Right lobe of liver (tissue), 6 donors: Measurements from ENCODE around the gene TIMM22. TPM values are rescaled to one million over a fixed set of nuclear protein-coding genes. Genes with fewer than 3 reads are reported as not detected.
A peak's percentile ranks its signal among the peaks of the same experiment; 100 is the strongest.

ENCODE experiments used
- ATAC-seq, 4 donors: fragments of 200-7000 bp; cut with Tn5 transposase; one replicate each; pipeline ENCODE4 v1.9.1; 2020; ENCODE audit warnings: mild to moderate bottlenecking in 4 of 4, moderate library complexity in 4 of 4
- DNase-seq, 3 donors: peaks; one replicate each; pipeline ENCODE4 v3.0.0-alpha.2; 2020
- H3K27ac ChIP-seq, 3 donors: fragments of 200-600 bp; one replicate each; pipeline ENCODE4 v1.8.0; 2022
- H3K27me3 ChIP-seq, 2 donors: fragments of 200-600 bp; one replicate each; pipeline ENCODE4 v1.8.0; 2022
- H3K36me3 ChIP-seq, 4 donors: fragments of 200-600 bp; sonication (generic) in 1 of 4; one replicate each; pipeline versions ENCODE4 v1.5.1 to v1.8.0; 2017 to 2022; ENCODE audit warnings: control low read depth in 1 of 4
- H3K4me1 ChIP-seq, 4 donors: fragments of 200-600 bp; sonication (generic) in 1 of 4; one replicate each; pipeline versions ENCODE4 v1.5.1 to v1.8.0; 2017 to 2022; ENCODE audit warnings: control low read depth in 1 of 4
- H3K4me3 ChIP-seq, 3 donors: fragments of 200-600 bp; one replicate each; pipeline ENCODE4 v1.8.0; 2022
- H3K9me3 ChIP-seq, 4 donors: fragments of 200-600 bp; sonication (generic) in 1 of 4; one replicate each; pipeline versions ENCODE4 v1.5.1 to v1.8.0; 2017 to 2022; ENCODE audit warnings: control low read depth in 1 of 4
- CTCF ChIP-seq, 4 donors: fragments of 200-600 bp in 3 of 4; fragments of 450-650 bp in 1 of 4; IDR thresholded peaks; one replicate each; pipeline versions ENCODE4 v1.5.1 to v1.8.0; 2016 to 2022; ENCODE audit warnings: antibody characterized with exemption in 4 of 4, mild to moderate bottlenecking in 2 of 4
- POLR2A ChIP-seq: fragments of 450-650 bp; IDR thresholded peaks from one replicate; pipeline ENCODE4 v1.6.1; 2017; ENCODE audit warnings: antibody characterized with exemption, mild to moderate bottlenecking
- WGBS: methylation state at CpG from one replicate; pipeline ENCODE4 v1.1.6; 2018; ENCODE audit warnings: low coverage, low lambda C conversion rate; ENCODE audit not compliant: insufficient coverage; ENCODE audit errors: missing lambda C conversion rate; 5-methylcytosine and 5-hydroxymethylcytosine counted together
- intact Hi-C, 2 donors: fragments of 100-400 bp; cut with DNase I; formaldehyde crosslinking; loops; one replicate each; pipeline versions ENCODE4 v1.11.2 to v1.14.1; 2022
- total RNA-seq, 6 experiments: library from RNA; depleted of rRNA in 2 of 6; stranded (reverse); fragments of >200 nt in 2 of 6; fragmentation: NEBNext Ultra II Directional in 3 of 6; extraction: Animal tissue kit (Norgen Biotek cat#: 25700) in 3 of 6; gene quantifications; one replicate each; pipeline versions ENCODE4 v1.1.0 to v1.2.4, GENCODE V29; 2016 to 2023
- donor health status: DM: no; HTN: yes; CAD: no.
- donor health status: DM: no; HTN: no; CAD: no.
- donor health status: DM: no; HTN: no; CAD: no.
- donor health status: DM: no; HTN: yes; CAD: no.
- donor health status: DM: no; HTN: yes; CAD: no.

TIMM22 gene
- total RNA-seq, 6 experiments from 2014 or later, result 3.9 to 6.5 (median 4.1) TPM

DNA sequence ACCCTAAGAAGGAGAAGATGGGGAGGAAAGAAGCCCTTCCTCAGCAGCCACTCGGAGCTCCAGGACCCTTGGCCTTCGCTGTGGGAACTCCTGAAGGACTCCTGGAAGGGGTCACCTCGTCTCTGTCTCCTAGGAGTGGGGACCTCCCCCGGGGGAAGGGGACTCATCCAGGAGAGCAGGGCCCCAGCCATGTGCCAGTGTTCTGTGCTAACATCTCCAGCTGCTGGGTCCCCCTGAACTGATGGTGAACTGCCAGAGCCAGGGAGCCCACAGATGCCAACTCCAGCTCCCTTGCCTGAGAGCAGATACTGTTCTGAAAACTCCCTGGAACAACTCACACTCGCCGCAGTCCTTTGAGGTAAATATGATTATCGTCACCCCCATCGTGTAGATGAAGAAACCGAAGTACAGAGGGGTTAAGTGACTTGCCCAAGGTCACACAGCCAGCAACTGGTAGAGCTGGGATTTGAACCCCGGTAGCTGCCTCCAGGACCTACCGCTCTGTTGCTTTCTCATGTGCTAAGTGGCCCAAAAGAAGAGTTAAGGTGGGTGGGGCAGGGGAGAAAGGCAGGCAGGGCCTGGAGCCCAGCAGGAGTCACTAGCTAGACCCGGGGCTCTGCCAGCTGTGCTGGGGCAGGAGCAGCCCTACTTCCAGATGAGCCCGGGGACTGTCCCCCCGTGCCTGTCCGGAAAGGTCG is 10.5 kb downstream of the TIMM22 start:
- Histone ChIP-seq H3K4me1 (peaks cover 0 to 12% (median 4%) of the 10 kb centered on the region in 4 donors), H3K36me3 (peaks cover 0 to 7% (median 0%) of the 10 kb centered on the region in 4 donors), H3K27ac (no peak overlapping the region), H3K27me3 (no peaks in the 10 kb centered on the region), H3K4me3 (no peak overlapping the region), H3K9me3 (no peaks in the 10 kb centered on the region)
- intact Hi-C loops, result no loop called here
- WGBS, result 93% methylated on average over 5 of the region's 16 CpGs
- DNase-seq, result no peak
- no peak for ATAC-seq
- no peak for TF ChIP-seq CTCF (IDR thresholded peaks at IDR 0.05)

- no peak overlapping the region for H3K4me3 ChIP-seq
- peaks cover 0 to 12% (median 4%) of the 10 kb centered on the region in 4 donors for H3K4me1 ChIP-seq
- no peaks in the 10 kb centered on the region for H3K27me3 ChIP-seq
- 88% methylated on average over 6 of the region's 21 CpGs for WGBS
- peaks cover 0 to 6% (median 0%) of the 10 kb centered on the region in 4 donors for H3K36me3 ChIP-seq
- ATAC-seq (no peak), DNase-seq (no peak)
- H3K9me3 ChIP-seq, result no peaks in the 10 kb centered on the region
- H3K27ac ChIP-seq, result no peak overlapping the region
- TF ChIP-seq POLR2A (no peak), CTCF (IDR thresholded peaks at IDR 0.05) (no peak)
- intact Hi-C loops, result no loop called here
Observed at GRCh38 chr17:1008008-1008761, 11.3 kb downstream of the TIMM22 start.

DNA sequence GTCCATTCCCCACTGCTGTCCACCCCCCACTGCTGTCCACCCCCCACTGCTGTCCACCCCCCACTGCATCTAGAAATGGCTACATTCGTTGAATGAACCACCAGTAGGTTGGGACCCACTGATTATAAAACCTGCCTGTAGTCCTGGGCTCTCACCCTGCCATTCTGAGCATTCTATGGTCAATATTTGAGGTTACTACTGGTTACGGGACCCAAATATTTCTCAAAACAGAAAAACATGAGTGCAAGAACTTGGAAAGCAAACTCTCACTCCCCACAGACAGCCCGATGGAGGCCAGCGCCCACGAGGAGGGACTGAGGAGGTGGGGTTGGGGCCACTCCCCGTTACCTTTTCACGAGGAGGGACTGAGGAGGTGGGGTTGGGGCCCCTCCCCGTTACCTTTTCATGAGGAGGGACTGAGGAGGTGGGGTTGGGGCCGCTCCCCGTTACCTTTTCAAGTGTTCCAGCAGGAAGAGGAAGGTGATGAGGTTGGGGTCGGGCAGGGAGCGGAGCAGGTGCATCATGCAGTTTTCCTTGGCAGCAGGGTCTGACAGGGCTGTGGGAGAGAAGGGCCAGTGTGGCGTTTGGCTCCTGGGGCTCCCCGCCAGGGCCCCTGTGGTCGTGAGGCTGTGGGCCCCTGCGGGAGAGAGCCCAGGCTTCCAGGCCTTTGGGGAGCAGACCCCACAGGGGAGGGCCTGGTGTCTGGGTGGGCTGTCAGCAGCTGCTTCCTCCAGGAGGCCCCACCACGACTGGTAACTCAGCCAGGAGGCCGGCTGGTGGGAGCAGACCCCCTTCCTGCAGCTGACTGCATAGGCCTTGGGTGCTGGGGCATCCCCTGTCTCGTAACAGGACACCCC is 12.5 kb downstream of the TIMM22 start:
- peaks cover 0 to 12% (median 4%) of the 10 kb centered on the region in 4 donors for H3K4me1 ChIP-seq
- peaks cover 0 to 6% (median 0%) of the 10 kb centered on the region in 4 donors for H3K36me3 ChIP-seq
- no peak for DNase-seq
- H3K27me3 ChIP-seq, result no peaks in the 10 kb centered on the region
- no peak for ATAC-seq
- H3K27ac ChIP-seq, result no peak overlapping the region
- WGBS, result 55% methylated on average over 7 of the region's 19 CpGs
- intact Hi-C loops, result no loop called here
- H3K4me3 ChIP-seq, result no peak overlapping the region
- no peaks in the 10 kb centered on the region for H3K9me3 ChIP-seq
- TF ChIP-seq POLR2A, result no peak
- TF ChIP-seq CTCF (IDR thresholded peaks at IDR 0.05), result no peak

GRCh38 chr17:1010086-1010450 is 13.1 kb downstream of the TIMM22 start:
- Histone ChIP-seq H3K4me1 (peaks cover 0 to 11% (median 4%) of the 10 kb centered on the region in 4 donors), H3K4me3 (no peak overlapping the region), H3K27me3 (no peaks in the 10 kb centered on the region), H3K36me3 (peaks cover 0 to 6% (median 0%) of the 10 kb centered on the region in 4 donors), H3K27ac (no peak overlapping the region), H3K9me3 (no peaks in the 10 kb centered on the region)
- TF ChIP-seq CTCF (IDR thresholded peaks at IDR 0.05) (no peak), POLR2A (no peak)
- DNase-seq, result peak in 1 of 3 donors; percentile 9
- WGBS, result 80% methylated on average over 7 of the region's 10 CpGs
- ATAC-seq, result no peak
- intact Hi-C loops, result no loop called here
